NCI-H1105 (cell line): ENCODE results near the gene BROX.

Source experiments
- DNase-seq: peaks from one replicate; lab custom pipeline; 2025; lab: John Stamatoyannopoulos, UW

BROX gene

DNA sequence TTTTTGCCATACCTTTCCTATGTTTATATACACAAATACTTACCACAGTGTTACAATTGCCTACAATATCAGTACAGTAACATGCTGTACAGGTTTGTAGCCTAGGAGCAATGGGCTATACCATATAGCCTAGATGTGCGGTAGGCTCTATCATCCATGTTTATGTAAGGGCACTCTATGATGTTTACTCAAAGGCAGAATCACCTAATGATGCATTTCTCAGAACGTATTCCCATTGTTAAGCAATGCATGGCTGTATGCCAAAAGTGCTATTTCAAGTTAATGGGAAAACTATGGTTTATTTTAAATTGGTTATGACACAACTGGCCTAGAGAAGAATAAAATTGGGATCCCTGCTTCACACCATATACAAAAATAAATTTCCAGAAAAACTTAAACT is 65.6 kb downstream of the BROX start:
- DNase-seq = peak; percentile 81

DNA sequence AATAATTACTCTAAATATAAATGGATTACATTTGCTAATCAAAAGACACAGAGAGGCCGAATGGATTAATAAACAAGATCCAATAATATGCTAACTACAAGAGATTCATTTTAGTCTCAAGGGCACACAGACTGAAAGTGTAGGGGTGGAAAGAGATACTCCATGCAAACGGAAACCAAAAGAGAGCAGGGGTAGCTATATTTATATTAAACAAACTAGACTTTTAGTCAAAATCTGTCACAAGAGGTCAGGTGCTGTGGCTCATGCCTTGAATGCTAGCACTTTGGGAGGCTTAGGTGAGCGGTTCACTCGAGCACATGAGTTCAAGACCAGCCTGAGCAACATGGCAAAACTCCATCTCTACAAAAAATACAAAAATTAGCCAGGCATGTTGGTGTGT is 68.9 kb downstream of the BROX start:
- no peak for DNase-seq

DNA sequence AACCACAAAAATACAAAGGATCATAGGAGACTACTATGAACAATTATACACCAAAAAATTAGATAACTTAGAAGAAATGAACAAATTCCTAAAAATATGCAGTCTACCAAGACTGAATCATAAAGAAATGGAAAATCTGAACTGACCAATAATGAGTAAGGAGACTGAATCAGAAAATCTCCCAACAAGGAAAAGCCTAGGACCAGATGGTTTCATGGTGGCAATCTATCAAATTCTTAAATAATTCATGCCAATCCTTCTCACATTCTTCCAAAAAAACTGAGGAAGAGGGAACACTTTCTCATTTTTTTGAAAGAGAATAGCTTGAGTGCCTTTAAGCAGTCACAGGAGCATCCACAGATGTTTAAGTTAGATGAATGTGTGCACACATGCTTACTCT is 70.7 kb downstream of the BROX start:
- no peak for DNase-seq

DNA sequence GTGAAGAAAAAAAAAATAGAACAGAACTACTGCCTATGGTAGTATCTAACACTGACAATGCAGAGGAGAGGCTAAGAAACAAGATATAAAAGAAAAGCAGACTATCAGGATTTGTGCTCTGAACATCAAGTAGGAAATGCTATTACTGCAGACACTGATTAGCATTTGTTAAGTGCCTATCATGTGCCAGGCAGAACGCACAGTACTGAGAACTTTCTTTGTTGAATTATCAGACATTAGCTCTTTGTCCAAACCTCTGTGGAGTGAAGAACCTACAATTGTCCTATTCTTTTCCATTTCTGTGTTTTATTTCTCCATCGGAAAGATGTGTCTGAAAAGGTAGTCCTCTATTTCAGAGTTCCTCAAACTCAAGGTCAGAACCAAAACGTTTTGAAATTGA is 72.0 kb downstream of the BROX start:
- no peak for DNase-seq
